Measurements from ENCODE around the gene CHRNG.

Gene CHRNG

GRCh38 chr2:232539298-232540231 is at the start of gene CHRNG:
Gene CHRNG (plus strand): TSS chr2:232539692. CDS start chr2:232539748, 56 bp downstream.
- no peak for DNase-seq

- DNase-seq = no peak
Observed at GRCh38 chr2:232490221-232491138, 49.0 kb upstream of the CHRNG start.

- no peak for DNase-seq
Observed at GRCh38 chr2:232491139-232491780, 48.2 kb upstream of the CHRNG start.

GRCh38 chr2:232492236-232492848 is 47.1 kb upstream of the CHRNG start:
- DNase-seq = no peak

- no peak for DNase-seq
Observed at GRCh38 chr2:232492963-232493700, 46.4 kb upstream of the CHRNG start.

- no peak for DNase-seq
Observed at GRCh38 chr2:232493701-232494474, 45.6 kb upstream of the CHRNG start.

GRCh38 chr2:232494542-232494941 is 45.0 kb upstream of the CHRNG start:
- DNase-seq = no peak

- DNase-seq = no peak
Observed at GRCh38 chr2:232495292-232495691, 44.2 kb upstream of the CHRNG start.

- no peak for DNase-seq
Observed at GRCh38 chr2:232496501-232497270, 42.8 kb upstream of the CHRNG start.

- no peak for DNase-seq
Observed at GRCh38 chr2:232497348-232497747, 42.1 kb upstream of the CHRNG start.

GRCh38 chr2:232498452-232498851 is 41.0 kb upstream of the CHRNG start:
- DNase-seq = no peak

- no peak for DNase-seq
Observed at GRCh38 chr2:232501331-232501771, 38.1 kb upstream of the CHRNG start.

GRCh38 chr2:232501794-232502390 is 37.6 kb upstream of the CHRNG start:
- DNase-seq = no peak

- DNase-seq = no peak
Observed at GRCh38 chr2:232502511-232502910, 37.0 kb upstream of the CHRNG start.

- no peak for DNase-seq
Observed at GRCh38 chr2:232502911-232503808, 36.3 kb upstream of the CHRNG start.

- DNase-seq = no peak
Observed at GRCh38 chr2:232503809-232504323, 35.6 kb upstream of the CHRNG start.

- DNase-seq = no peak
Observed at GRCh38 chr2:232504438-232504837, 35.1 kb upstream of the CHRNG start.

- no peak for DNase-seq
Observed at GRCh38 chr2:232505856-232506255, 33.6 kb upstream of the CHRNG start.

All from NCI-H226 (cell line).